Activated CD4-positive, CD25-positive, alpha-beta regulatory T cell treated with anti-CD3 and anti-CD28 coated beads, Interleukin-2, amount 50 U/mL, for 16 hours (primary cell): ENCODE results near the gene HAAO.
"Not testable (repeated sequence)": the region's sequence is repeated elsewhere in the genome, so short reads cannot be mapped to it uniquely, and the experiment has no call there.

Experiments
- DNase-seq: peaks from one replicate; pipeline ENCODE4 v3.0.0-alpha.2; 2020; ENCODE audit warnings: low read depth, low spot score

Gene HAAO

DNA sequence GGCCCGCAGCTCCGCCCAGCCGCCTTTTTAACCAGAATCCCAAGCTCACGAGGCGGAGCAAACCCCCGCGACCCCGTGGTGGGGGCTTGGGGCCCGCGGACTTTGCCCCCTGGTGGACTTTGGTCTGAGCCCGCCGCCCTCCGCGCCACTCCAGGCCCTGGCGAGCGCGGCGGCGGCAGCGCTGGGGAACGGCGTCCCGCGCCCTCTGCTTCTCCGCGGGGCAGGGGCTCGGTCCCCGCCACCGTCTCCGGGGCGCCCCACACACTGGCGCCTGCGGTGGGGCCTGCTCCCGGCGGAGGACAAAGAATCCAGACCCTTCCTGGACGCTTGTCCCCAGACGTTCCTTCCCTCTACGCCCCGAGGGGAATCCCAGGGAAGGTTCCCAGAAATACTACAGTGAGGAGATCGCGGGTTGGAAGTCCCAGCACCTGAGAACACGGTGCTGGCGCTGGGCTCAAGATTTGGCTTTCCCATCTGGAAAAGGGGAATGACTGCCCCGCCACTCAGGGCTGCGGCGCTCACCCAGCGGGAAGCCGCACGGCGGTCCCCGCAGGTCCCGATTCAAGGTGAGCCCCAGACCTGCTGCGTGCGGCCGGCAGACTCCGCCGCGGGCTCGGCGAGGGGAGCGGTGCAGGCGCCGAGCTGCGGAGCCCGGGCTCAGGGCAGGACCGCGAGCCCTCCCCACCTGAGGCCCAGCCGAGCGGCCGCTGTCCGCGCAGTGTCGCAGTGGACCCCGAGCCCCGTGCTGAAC, at the start of gene HAAO:
TSS of gene HAAO (minus strand) at position 1 of the 751 bp plus-strand sequence. CDS start 47 bp downstream, outside the sequence.
- no peak for DNase-seq

DNA sequence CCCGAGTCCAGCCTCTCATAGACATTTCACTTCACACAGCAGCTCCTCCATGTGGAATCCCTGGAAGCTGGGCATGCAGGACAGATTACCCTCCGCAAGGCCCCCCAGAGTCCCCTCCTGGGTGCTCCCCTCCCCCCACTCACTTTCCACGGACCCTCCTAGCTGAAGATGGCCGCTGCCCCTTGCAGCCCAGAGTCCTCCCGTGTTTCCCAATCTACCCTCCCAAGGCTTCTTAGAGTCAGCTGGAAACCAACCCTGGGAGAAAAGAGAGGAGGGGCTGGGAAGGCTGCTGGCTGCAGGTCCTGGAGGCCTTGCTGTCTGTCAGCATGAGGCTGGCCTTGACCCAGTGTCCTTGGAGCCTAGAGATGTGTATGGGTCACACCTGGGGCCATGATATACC, 49.0 kb upstream of the HAAO start:
- DNase-seq: no peak

DNA sequence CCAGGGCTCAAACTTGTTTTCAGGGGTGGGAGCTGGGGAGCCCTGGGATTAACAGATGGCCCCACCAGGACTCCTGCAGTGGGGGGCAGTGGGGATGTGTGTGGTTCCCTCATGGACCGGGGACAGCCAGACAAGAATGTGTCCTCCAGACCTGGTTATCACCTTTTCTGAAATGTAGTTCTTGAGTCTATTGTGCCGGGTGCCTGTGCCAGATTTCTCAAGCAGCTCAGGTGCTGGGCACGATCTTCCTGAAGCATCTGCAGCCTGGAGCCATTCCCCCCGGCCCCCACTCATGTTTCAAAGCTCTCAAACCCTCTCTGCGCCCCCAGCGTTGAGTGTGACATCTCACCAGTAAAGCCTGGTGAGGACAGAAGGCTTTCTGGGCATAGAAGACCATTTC, 48.4 kb upstream of the HAAO start:
- DNase-seq: no peak

DNA sequence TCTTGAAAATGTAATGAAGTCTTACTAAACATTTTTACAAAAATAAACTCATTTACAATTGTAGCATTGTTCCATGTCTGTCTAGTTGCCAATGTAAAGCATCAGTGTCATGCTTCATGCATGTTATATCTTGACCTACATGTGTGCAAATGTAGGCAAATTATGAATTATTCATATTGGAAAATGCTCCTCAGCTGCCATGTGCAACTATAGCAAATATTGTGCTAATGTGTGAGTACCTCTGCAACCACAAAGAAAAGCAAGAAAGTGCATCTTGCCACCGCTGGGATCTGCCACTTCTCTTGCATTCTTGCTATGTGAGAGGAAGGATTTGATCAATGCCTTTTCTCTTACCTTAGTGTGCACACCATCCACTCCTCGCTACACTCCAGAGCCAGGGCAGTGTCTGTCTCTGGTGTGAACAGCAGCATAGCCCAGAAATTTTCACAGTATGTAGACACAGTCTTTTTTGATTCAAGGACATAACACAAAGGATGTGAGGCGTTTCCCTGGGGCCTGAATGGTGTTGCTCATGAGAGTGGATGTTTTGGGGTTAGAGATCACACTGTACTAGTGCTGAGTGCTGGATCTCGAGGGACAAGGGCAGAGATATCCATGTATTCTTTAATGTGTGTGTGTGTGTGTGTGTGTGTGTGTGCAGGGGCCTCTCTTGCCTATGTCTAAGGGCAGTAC, 47.6 kb upstream of the HAAO start:
- DNase-seq: no peak

DNA sequence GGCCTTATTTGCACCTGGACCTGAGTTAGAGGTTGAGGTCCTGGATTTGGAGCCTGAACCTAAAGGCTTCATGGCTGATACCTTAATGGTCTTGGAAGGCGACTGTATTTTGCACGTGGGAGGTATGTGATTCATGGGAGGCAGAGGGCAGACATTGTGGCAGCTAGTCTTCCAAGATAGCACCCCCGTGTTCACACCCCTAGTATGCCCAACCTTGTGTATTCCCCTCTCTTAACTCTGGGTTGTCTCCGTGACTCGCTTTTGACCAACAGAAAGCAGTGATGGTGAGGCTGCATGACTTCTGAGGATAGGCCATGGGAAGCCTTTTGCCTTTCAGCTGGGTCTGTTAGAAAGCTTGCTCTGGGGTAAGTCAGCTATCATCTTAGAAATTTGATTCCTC, 45.8 kb upstream of the HAAO start:
- DNase-seq: no peak

DNA sequence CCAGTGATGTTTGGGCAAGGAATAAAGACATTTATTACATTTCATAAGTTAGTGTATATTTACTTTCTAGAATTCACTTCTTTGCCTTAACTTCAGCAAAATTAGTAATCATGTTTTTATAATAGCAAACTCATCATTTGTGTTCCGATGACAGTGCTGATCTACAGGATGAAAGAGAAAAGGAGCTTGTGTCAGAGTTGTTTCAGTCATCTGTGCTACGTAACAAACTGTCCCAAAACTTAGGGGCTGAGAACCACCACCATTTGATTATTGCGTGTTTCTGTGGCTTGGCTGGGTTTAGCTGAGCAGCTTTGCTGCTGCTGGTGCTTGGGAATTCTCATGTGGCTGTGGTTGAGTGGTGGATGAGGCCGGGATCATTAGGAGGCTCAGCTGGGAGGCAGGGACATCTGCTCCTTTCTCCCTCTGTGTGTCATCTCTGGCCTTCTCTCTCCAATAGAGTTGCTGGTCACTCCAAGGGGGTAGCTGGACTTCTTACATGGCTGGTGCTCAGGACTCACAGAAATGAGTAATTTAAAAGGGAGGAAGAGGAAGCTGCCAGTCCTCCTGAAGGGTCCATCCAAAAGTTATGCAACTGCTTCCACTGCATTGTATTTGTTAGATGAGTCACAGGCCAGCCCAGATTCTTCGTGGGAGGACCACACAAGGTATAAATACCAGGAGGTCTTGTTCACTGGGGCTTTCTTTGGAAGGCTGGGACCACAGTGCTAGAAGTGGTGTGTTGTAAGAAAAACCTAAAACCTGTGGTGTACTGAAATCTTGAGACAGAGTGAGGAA, 43.4 kb upstream of the HAAO start:
- no peak for DNase-seq

DNA sequence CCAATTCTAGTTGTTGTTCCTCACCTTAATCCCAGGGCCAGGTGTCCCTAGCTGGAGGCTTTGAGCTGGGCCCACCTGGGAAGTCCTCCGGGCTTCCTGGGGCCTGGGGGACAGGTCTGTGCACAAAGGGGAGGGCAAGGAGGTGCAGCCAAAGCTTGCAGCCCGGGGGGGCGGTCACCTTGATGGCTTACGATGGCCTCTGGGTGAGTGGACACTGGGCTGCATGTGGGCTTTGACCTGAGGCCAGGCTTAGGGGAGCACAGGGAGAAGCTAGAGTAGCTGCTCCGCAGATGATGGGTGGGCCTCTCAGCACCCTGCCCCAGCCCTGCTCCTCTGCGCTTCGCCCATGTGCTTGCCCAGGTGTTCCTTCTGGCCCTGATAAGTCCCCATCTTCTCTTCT, 41.8 kb upstream of the HAAO start:
- no peak for DNase-seq

DNA sequence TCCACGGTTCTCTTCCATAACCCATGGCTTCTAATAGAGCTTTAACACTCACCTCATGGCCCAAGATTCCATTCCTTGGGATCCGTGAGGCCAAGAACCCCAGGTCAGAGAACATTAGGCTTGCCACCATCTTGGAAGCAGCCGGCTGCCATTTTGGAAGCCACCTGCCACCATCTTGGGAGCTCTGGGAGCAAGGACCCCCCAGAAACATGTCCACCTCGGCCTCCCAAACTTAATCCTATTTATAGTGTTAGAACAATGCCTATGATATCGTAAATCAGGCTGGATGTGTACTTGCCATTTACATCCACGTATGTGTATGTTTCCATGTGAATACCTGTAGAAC, 39.9 kb upstream of the HAAO start:
- no peak for DNase-seq

DNA sequence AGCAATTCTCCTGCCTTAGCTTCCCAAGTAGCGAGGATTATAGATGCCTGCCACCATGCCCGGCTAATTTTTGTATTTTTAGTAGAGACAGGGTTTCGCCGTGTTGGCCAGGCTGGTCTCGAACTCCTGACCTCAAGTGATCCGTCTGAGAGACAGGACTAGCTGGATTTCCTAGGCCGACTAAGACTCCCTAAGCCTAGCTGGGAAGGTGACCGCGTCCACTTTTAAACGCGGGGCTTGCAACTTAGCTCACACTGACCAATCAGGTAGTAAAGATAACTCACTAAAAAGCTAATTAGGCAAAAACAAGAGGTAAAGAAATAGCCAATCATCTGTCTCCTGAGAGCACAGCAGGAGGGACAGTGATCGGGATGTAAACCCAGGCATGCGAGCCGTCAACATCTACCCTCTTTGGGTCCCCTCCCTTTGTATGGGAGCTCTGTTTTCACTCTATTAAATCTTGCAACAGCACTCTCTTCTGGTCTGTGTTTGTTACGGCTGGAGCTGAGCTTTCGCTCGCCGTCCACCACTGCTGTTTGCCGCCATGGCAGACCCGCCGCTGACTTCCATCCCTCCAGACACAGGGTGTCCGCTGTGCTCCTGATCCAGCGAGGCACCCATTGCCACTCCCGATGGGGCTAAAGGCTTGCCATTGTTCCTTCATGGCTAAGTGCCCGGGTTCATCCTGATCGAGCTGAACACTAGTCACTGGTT, 39.3 kb upstream of the HAAO start:
- not testable (repeated sequence) for DNase-seq

DNA sequence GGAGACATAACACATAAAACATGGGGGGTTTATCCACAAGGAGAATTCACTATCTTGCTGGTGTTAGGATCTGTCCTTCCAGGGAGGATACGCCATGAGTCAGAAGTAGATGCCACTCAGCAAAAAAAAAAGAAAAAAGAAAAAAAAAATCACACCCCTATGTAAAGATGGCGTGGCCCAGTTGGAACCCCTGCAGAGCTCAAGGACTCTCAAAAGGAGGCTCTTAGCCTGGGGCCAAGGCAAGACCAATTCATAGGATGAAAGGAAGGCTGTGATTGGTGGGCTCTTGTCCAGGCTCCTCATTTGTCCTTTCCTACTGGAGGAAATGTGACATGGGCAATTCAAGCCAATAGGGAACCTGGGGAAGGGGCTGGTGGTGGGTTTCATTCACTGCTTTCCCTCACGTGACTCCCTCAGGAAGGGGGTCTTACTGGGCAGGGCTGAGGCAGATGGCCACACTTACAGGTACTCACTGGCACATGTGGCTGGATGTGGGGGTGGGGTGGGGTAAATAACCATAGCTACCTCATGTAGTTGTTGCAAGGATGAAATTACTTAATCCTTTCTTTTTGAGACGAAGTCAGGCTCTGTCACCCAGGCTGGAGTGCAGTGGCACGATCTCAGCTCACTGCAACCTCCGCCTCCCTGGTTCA, 38.7 kb upstream of the HAAO start:
- DNase-seq: no peak

DNA sequence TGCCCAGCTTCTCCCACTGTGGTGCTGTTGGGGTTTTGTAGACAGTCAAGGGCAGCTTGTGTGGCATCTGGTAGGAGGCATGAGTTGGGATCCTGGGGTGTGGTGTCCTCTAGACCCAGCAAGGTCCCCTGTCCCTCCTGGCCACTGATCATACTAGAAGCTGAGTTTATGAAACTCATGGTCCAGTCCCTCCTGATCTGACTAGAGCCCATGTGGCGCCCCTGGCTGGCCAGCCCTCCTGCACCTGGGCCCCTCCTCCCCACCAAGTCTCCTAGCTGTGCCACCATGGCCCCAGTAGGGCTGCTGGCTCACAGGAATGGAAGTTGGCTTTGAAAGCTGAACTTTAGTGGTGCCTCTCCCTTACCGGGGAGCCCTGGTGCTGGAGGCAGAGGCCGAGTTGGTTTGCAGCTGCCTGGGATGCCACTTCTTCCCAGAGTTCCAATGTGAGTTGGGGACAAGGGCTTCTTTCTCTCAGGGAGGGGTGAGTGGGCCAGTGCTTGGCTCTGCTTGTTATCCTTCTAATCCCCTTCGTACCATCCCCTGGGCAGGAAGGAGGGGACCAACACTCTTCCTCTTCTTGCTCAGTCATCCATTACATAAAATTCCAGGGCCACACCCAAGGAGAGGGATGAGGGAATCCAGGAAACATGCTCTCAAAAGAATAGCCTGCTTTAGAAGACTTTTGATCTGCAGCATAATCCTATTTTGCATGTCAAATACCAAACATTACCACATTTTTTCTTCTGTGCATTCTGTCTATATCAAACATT, 37.5 kb upstream of the HAAO start:
- DNase-seq: no peak

DNA sequence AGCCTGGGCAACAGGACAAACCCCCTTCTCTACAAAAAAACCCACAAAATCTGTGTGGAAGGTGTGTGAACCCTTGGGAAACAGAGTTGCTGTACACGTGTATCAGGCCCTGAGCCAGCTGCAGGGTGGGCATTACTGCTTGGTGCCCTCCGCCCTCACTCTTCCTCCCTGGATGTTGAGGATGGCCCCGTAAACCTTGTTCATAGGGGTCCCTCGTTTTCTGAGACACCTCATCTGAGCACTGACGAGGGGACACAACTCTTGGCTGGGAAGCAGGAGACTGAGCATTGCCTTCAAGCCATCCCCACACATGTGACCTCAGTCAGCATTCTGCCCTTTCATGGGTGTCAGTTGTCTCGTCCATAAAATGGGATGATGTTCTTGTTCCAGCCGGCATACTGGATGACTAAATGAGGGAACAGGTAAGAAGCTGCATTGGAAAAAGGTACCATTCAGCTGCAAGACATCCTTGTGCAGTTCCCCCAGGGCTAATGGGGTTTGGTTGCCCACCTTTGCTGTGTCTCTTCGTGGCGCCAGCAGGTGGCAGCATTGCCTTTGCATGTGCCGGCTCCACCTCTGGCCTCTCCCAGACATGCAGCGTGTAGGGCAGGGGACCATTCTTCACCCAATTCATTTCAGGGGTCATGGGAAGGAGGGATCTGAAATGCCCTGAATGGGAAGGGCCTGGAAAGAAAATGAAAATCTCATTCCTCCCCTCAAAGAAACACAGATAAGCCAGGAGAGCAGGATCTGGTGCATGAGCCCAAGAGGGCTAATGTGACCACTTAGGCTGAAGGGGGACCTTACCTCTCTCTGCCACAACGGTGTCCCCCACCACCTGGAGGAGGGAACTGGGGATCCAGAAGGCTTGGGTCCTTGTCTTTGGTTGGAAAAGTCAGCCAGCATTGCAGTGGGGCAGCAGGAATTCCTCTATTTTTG, 36.4 kb upstream of the HAAO start:
- DNase-seq: peak; percentile 46

DNA sequence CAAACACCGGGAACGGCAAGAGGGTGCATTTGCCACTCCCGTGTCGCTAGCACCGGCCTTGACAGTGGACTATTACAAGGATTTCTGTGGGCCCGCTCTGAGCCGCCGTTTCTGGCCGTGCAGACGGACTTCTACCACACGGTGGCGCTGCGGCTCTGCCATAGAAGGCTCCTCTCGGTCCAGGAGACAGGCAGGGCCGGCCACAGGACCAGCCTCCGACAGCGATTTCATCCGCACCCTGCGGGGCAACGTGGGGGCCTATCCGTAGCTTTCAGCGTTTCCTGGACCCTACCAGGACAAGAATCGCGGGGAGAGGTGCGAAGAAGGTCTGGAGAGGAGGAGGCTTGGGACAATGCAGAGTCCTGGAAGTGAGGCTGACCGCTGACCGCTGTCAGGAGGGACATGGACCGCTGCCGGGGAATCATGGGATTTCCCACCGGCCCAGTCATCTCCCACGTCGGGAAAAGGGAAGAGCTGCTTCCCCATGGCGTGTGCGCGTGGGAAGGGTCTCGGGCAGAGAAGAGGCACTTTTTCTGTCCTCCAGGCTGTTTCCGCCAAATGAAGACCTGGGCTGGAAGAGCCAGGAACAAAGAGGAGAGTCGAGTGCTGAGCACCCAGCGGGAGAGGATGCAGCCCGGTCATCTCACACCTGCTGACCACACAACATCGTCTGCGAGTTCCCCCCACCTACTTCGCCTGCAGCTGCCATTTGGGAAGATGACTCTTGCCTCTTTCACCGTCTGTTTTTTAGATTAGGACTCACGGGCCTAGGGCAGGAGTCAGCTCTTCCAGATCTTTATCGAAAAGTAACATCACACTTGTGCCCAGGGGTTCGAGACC, 35.5 kb upstream of the HAAO start:
- DNase-seq: peak; percentile 62

DNA sequence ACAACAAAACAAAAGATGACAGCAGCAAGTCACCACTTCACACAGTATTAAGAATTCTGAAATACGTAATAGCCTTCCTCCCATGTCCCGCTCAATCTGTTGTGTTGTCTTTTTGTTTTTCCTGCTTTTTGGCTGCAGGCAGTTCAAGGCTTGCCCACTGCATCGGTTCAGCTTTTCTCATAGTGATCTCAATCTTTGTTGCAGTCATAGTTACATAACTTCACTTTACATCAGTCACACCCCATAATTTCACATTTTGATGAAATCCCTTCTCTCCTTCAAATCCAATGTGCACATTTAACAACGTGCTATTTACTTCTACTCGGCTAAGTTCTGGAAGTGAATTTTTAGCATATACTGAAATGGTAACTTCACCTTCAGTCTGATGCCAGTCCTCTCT, 33.8 kb upstream of the HAAO start:
- no peak for DNase-seq

DNA sequence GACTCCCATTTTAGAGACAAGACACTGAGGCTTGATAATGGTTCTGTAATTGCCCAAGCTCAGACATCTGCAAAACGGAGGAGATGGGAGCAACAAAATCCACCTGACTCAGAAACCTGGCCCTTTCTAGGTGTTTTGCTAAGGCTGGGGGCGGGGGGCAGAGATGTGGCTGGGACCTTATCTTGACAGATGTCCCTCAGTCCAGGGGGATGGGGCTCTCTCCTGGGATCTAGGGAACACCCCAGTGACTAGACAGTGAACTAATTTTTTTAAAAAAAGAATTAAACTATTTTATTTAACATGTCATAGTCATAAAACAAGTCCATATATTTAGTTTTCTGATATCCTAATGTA, 32.0 kb upstream of the HAAO start:
- DNase-seq: no peak

DNA sequence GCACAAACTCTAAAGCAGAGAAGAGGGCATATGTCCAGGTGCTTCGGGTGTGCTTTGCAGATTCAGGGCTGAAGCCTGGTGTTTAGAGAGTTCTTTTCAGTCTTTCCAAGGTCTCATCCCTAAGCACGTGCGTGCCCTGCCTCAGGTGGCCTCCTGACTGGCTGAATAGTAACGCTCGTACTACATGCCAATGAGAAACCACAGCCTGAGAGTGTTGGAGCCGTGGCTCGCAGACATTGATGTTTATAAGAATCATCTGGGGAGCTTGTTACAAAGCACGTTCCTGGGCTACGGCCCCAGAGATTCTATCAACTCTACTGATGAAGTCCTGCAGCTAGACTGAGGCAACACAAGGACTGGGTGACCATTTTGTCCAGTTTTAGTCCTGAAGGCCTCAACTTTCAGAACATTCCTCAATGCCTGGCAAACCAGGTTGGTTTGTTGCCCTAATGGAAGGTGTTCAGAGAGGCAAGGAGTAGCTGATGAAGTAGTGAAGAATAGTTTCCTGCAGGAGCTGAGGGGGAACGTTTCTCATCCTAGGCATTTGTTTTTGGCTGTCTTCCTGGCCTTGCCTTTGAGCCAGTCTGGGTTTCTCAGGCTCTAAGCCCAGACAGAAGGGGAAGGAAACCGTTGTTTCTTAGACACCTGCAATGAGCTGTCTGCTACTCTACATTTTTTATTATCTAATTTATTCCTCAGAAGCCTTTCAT, 31.5 kb upstream of the HAAO start:
- no peak for DNase-seq

DNA sequence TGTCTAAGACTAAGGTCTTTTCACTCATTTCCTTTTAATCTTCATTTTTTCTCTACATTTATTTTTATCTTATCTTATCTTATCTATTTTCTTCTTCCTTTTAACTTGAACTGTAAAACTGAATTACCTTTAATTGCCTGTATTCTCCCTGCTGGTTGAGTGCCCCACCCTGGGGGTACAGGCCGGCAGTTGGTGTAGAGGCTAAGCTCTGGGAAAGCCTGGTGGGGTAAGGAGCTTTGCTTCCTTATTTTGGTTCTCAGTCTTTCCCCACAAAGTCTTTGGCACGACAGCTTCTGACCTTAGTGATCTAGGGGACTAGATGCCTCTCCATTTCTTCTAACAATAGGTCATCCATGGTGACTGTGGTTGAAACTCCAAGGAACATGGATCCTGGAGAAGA, 26.8 kb upstream of the HAAO start:
- DNase-seq: no peak

DNA sequence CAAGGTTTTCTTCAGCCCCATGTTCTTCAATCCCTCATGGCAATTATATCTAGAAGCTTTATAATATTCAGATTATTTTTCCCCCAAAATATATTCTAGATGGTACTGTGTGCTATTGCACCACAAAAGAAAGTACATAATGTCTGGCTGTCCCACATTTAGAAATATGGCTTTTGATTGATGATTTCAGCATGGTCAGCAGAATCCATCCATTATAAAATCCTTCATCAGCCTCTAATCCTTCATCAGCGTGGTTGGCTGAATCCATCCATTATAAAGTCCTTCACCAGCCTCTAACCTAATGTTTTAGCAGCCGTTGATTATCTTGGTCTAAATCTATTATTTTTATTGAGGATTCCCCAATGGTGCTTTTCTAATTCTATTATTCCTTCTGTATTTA, 23.3 kb upstream of the HAAO start:
- no peak for DNase-seq
